Measurements from ENCODE around the gene PRLR. TPM values are rescaled to one million over a fixed set of nuclear protein-coding genes. Genes with fewer than 3 reads are reported as not detected.

Gene PRLR
- total RNA-seq, 4 donors from 2014 or later, result 0.10 to 0.65 (median 0.39) TPM

DNA sequence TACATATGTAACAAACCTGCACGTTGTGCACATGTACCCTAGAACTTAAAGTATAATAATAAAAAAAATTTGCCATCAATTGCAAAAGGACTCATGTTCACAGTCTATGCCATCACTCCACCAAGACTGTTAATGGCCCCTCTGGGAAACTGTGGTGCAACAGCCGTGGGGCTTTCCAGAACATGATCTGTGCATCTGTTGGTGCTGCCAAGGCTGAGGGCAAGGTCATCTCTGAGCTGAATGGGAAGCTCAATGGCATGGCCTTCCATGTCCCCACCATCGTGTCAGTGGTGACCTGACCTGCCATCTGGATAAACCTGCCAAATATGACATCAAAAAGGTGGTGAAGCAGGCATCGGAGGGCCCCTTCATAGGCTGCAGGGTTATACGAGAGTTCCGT, 149.2 kb downstream of the PRLR start:
- Histone ChIP-seq H3K4me3 (no peak overlapping the region), H3K4me1 (no peaks in the 10 kb centered on the region), H3K27ac (no peak overlapping the region), H3K9me3 (no peaks in the 10 kb centered on the region), H3K36me3 (no peaks in the 10 kb centered on the region), H3K27me3 (no peaks in the 10 kb centered on the region)
- TF ChIP-seq CTCF (IDR thresholded peaks at IDR 0.05 in 4 of 5, conservative IDR thresholded peaks at IDR 0.05 in 1 of 5) (no peak), POLR2A (IDR thresholded peaks at IDR 0.05) (no peak)
- intact Hi-C loops (cut with DNase I; ENCODE audit: low total_unique reads) (no loop called here), in situ Hi-C loops (cut with MboI; ENCODE audit: low sequenced_read_pairs in 4 of 4) (loop anchor here in 1 of 4 donors (25.0 kb wide), 1 partner anchor 831 kb away; no protein-coding TSS in a partner anchor)
- DNase-seq (no peak), ATAC-seq (no peak)

- intact Hi-C loops (cut with DNase I; ENCODE audit: low total_unique reads), result no loop called here
- no peak for DNase-seq
Observed at GRCh38 chr5:35073160-35073559, 157.1 kb downstream of the PRLR start.

GRCh38 chr5:35069188-35069587, 161.1 kb downstream of the PRLR start:
- TF ChIP-seq CTCF (IDR thresholded peaks at IDR 0.05 in 4 of 5, conservative IDR thresholded peaks at IDR 0.05 in 1 of 5) (no peak), POLR2A (IDR thresholded peaks at IDR 0.05) (no peak)
- no peak overlapping the region for H3K27ac ChIP-seq
- DNase-seq, result no peak
- no peak for ATAC-seq
- no peaks in the 10 kb centered on the region for H3K36me3 ChIP-seq
- no peak overlapping the region for H3K4me3 ChIP-seq
- H3K4me1 ChIP-seq, result no peaks in the 10 kb centered on the region
- in situ Hi-C loops (cut with MboI; ENCODE audit: low sequenced_read_pairs in 4 of 4) (no loop called here), intact Hi-C loops (cut with DNase I; ENCODE audit: low total_unique reads) (no loop called here)
- H3K9me3 ChIP-seq, result no peaks in the 10 kb centered on the region
- H3K27me3 ChIP-seq, result no peaks in the 10 kb centered on the region

More at GRCh38 chr5:35073160-35073559, 157.1 kb downstream of the PRLR start:
- Histone ChIP-seq H3K4me1 (no peaks in the 10 kb centered on the region), H3K27me3 (no peaks in the 10 kb centered on the region), H3K36me3 (no peaks in the 10 kb centered on the region), H3K9me3 (no peaks in the 10 kb centered on the region), H3K27ac (no peak overlapping the region), H3K4me3 (no peak overlapping the region)
- no peak for ATAC-seq
- in situ Hi-C loops (cut with MboI; ENCODE audit: low sequenced_read_pairs in 4 of 4), result no loop called here
- TF ChIP-seq CTCF (IDR thresholded peaks at IDR 0.05 in 4 of 5, conservative IDR thresholded peaks at IDR 0.05 in 1 of 5) (no peak), POLR2A (IDR thresholded peaks at IDR 0.05) (no peak)

DNA sequence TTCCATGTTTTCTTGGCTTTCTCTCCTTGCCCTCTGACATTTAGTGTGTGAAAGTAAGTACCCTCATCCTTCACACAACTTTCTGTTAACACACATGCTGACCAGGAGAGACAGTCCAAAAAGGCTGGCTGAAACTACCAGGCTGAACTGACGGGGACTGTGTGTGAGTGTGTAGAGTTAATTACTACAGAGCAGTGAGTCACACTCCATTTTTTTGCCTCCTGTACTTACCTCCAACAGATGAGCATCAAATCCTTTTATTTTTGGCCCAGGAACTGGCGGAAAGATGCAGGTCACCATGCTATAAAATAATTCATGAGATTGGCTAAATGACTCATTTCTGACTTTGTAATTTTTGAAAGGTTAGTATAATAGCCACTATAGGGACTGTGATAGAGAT, 162.3 kb downstream of the PRLR start:
- Histone ChIP-seq H3K4me3 (no peak overlapping the region), H3K27me3 (no peaks in the 10 kb centered on the region), H3K36me3 (no peaks in the 10 kb centered on the region), H3K9me3 (no peaks in the 10 kb centered on the region), H3K27ac (no peak overlapping the region), H3K4me1 (no peaks in the 10 kb centered on the region)
- no peak for TF ChIP-seq POLR2A (IDR thresholded peaks at IDR 0.05)
- no peak for TF ChIP-seq CTCF (IDR thresholded peaks at IDR 0.05 in 4 of 5, conservative IDR thresholded peaks at IDR 0.05 in 1 of 5)
- no peak for DNase-seq
- no peak for ATAC-seq
- in situ Hi-C loops (cut with MboI; ENCODE audit: low sequenced_read_pairs in 4 of 4) (no loop called here), intact Hi-C loops (cut with DNase I; ENCODE audit: low total_unique reads) (no loop called here)

- DNase-seq (no peak), ATAC-seq (no peak)
- Histone ChIP-seq H3K4me1 (no peaks in the 10 kb centered on the region), H3K9me3 (no peaks in the 10 kb centered on the region), H3K36me3 (no peaks in the 10 kb centered on the region), H3K27me3 (no peaks in the 10 kb centered on the region), H3K4me3 (no peak overlapping the region), H3K27ac (no peak overlapping the region)
- in situ Hi-C loops (cut with MboI; ENCODE audit: low sequenced_read_pairs in 4 of 4) (no loop called here), intact Hi-C loops (cut with DNase I; ENCODE audit: low total_unique reads) (no loop called here)
- TF ChIP-seq POLR2A (IDR thresholded peaks at IDR 0.05) (no peak), CTCF (IDR thresholded peaks at IDR 0.05 in 4 of 5, conservative IDR thresholded peaks at IDR 0.05 in 1 of 5) (no peak)
Observed at GRCh38 chr5:35066260-35066795, 164.0 kb downstream of the PRLR start.

Measured in gastrocnemius medialis (tissue), 4 donors.